Astrocyte (in vitro differentiated cells and primary cell): Measurements from ENCODE around the gene NOL4L. TPM values are rescaled to one million over a fixed set of nuclear protein-coding genes. Genes with fewer than 3 reads are reported as not detected.

Experiments used
- DNase-seq: peaks from one replicate; pipeline ENCODE4 v3.0.0-alpha.2; 2010; ENCODE audit warnings: low read depth
- FAIRE-seq: peaks from 2 replicates; lab custom pipeline; 2011; peaks lifted over from hg19 to GRCh38; lab: Jason Lieb, UNC
- H2AFZ ChIP-seq: 2 replicates; pipeline ENCODE4 v1.6.0; 2012; ENCODE audit warnings: low read depth, low read length, inconsistent platforms
- H3K27ac ChIP-seq: 2 replicates; pipeline ENCODE4 v1.5.1; 2011; ENCODE audit warnings: low read depth, low read length, inconsistent platforms
- H3K27me3 ChIP-seq: 2 replicates; pipeline ENCODE4 v1.6.0; 2011; ENCODE audit warnings: low read length, inconsistent platforms; ENCODE audit not compliant: insufficient read depth
- H3K36me3 ChIP-seq: 2 replicates; pipeline ENCODE4 v1.5.1; 2011; ENCODE audit warnings: low read length, inconsistent platforms; ENCODE audit not compliant: insufficient read depth
- H3K4me1 ChIP-seq: 2 replicates; pipeline ENCODE4 v1.5.1; 2011; ENCODE audit warnings: low read length, inconsistent platforms; ENCODE audit not compliant: insufficient read depth
- H3K4me2 ChIP-seq: 2 replicates; pipeline ENCODE4 v1.6.0; 2012; ENCODE audit warnings: low read length, inconsistent platforms
- H3K4me3 ChIP-seq: 2 replicates; pipeline ENCODE4 v1.5.1; 2011; ENCODE audit warnings: low read depth, mild to moderate bottlenecking, low read length, inconsistent platforms; ENCODE audit not compliant: insufficient read depth
- H3K79me2 ChIP-seq: 2 replicates; pipeline ENCODE4 v1.6.0; 2012; ENCODE audit warnings: mild to moderate bottlenecking, low read length, inconsistent platforms; ENCODE audit not compliant: insufficient read depth
- H3K9ac ChIP-seq: 2 replicates; pipeline ENCODE4 v1.6.0; 2012; ENCODE audit warnings: mild to moderate bottlenecking, low read length, inconsistent platforms
- H3K9me3 ChIP-seq: 2 replicates; pipeline ENCODE4 v1.5.1; 2012; ENCODE audit warnings: low read depth, mild to moderate bottlenecking, low read length, inconsistent platforms; ENCODE audit not compliant: insufficient read depth
- H4K20me1 ChIP-seq: 2 replicates; pipeline ENCODE4 v1.6.0; 2012; ENCODE audit warnings: low read length, inconsistent platforms; ENCODE audit not compliant: insufficient read depth
- H3K27ac Mint-ChIP-seq: one replicate; pipeline ENCODE4 v1.8.0; 2021; ENCODE audit warnings: mild to moderate bottlenecking, mixed read lengths; ENCODE audit not compliant: unreplicated experiment
- H3K27me3 Mint-ChIP-seq: one replicate; pipeline ENCODE4 v1.8.0; 2021; ENCODE audit warnings: low read depth, mixed read lengths; ENCODE audit not compliant: unreplicated experiment
- H3K36me3 Mint-ChIP-seq: one replicate; pipeline ENCODE4 v1.8.0; 2021; ENCODE audit warnings: low read depth, mixed read lengths; ENCODE audit not compliant: unreplicated experiment
- H3K4me1 Mint-ChIP-seq: one replicate; pipeline ENCODE4 v1.8.0; 2021; ENCODE audit warnings: low read depth, mixed read lengths; ENCODE audit not compliant: unreplicated experiment
- H3K4me3 Mint-ChIP-seq: one replicate; pipeline ENCODE4 v1.8.0; 2021; ENCODE audit warnings: mild to moderate bottlenecking, moderate library complexity, mixed read lengths; ENCODE audit not compliant: unreplicated experiment
- H3K9me3 Mint-ChIP-seq: one replicate; pipeline ENCODE4 v1.8.0; 2021; ENCODE audit warnings: mild to moderate bottlenecking, mixed read lengths; ENCODE audit not compliant: unreplicated experiment
- EZH2 ChIP-seq: IDR thresholded peaks from 2 replicates; pipeline ENCODE4 v1.6.1; 2012; ENCODE audit warnings: mild to moderate bottlenecking, low read length, inconsistent platforms; ENCODE audit not compliant: insufficient read depth
- total RNA-seq: library from RNA; stranded (reverse); gene quantifications from 2 replicates; pipeline ENCODE4 v1.2.1, GENCODE V29; 2021
- TF ChIP-seq, protein P1 (sequence below): IDR thresholded peaks from 2 replicates; pipeline ENCODE4 v1.5.1; 2011; ENCODE audit warnings: low read depth, mild to moderate bottlenecking, inconsistent platforms, low read length, moderate library complexity; ENCODE audit not compliant: insufficient read depth

Gene NOL4L
- total RNA-seq, 1 donor from 2014 or later = 35.5 TPM

DNA sequence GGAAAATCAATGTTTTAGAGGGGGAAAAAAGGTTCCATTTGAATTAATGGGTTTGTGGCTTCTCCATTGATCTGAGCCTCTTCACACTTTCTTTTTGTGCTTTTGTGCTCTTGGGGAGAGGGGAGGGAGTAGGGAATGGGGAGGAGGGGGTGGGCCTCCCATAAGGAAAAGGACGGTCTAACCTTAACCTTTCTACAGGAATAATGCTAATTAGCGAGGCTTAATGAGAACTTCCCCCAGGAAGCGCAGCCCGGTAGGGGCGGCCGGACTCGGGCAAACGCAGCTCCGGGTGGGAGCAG, 103.0 kb downstream of the NOL4L start:
- Histone ChIP-seq H3K9me3 (no peaks in the 10 kb centered on the region), H3K79me2 (peaks cover 58% of the 10 kb centered on the region), H3K4me3 (peak overlapping the region; percentile 72), H3K4me2 (peak overlapping the region; percentile 94), H3K9ac (peak overlapping the region; percentile 75), H3K4me1 (peaks cover 33% of the 10 kb centered on the region), H3K27ac (no peak overlapping the region), H3K27me3 (no peaks in the 10 kb centered on the region), H2AFZ (peak overlapping the region; percentile 38), H3K36me3 (no peaks in the 10 kb centered on the region), H4K20me1 (peaks cover 55% of the 10 kb centered on the region)
- Mint-ChIP-seq H3K36me3 (peaks cover 2% of the 10 kb centered on the region), H3K4me3 (peak overlapping the region; percentile 84), H3K9me3 (no peaks in the 10 kb centered on the region), H3K27me3 (no peaks in the 10 kb centered on the region), H3K4me1 (peaks cover 37% of the 10 kb centered on the region), H3K27ac (no peak overlapping the region)
- TF ChIP-seq, protein P1, sequence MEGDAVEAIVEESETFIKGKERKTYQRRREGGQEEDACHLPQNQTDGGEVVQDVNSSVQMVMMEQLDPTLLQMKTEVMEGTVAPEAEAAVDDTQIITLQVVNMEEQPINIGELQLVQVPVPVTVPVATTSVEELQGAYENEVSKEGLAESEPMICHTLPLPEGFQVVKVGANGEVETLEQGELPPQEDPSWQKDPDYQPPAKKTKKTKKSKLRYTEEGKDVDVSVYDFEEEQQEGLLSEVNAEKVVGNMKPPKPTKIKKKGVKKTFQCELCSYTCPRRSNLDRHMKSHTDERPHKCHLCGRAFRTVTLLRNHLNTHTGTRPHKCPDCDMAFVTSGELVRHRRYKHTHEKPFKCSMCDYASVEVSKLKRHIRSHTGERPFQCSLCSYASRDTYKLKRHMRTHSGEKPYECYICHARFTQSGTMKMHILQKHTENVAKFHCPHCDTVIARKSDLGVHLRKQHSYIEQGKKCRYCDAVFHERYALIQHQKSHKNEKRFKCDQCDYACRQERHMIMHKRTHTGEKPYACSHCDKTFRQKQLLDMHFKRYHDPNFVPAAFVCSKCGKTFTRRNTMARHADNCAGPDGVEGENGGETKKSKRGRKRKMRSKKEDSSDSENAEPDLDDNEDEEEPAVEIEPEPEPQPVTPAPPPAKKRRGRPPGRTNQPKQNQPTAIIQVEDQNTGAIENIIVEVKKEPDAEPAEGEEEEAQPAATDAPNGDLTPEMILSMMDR = no peak
- no peak for TF ChIP-seq EZH2
- FAIRE-seq = no peak
- DNase-seq = no peak

DNA sequence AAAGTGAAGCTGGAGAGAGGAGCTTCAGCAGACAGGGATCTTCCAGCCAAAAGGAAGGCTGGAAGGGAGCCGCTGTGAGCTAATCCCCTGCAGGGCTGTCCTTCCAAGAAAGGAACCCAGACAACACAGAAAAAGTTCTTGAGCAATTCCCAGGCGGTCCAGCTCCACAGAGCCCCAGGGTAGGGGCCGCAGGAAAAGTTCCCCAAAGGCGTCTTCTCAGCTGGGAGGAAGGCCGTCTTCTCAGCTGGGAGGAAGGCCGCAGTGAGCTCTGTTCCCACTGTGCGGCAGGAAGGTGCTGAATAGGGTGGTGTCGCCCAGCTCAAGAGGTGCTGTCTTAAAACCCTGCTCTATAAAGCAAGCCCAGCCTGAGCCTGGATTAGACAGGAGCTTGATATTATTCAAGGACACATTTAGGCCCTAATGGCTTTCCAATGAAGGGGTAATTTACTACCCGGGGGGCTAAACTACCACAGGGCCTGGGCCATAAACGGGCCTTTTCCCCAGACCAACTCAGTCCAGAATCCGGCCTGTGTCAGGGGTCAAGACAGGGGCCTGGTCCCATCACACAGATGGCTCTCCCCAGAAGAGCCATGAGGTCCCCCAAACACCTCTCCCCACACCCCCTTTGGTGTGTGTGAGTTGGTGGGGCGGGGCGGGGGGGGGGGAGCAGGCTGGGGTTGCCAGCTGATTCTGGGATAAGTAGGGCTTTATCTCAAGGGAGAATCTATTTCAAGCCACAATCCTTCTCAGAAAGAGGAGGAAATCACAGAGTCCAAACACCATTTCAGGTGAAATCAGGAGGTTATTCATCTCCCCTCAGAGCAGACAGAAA, 103.6 kb downstream of the NOL4L start:
- H3K4me3 Mint-ChIP-seq = peak overlapping the region; percentile 84
- Histone ChIP-seq H3K36me3 (no peaks in the 10 kb centered on the region), H3K27ac (no peak overlapping the region), H4K20me1 (peaks cover 60% of the 10 kb centered on the region), H3K27me3 (no peaks in the 10 kb centered on the region), H3K9ac (peak overlapping the region; percentile 75), H2AFZ (no peak overlapping the region), H3K4me3 (peak overlapping the region; percentile 72), H3K9me3 (no peaks in the 10 kb centered on the region), H3K4me2 (peak overlapping the region; percentile 94), H3K4me1 (peaks cover 39% of the 10 kb centered on the region), H3K79me2 (peaks cover 63% of the 10 kb centered on the region)
- FAIRE-seq (no peak), DNase-seq (no peak)
- TF ChIP-seq, protein P1 = no peak
- TF ChIP-seq EZH2 = no peak
- H3K9me3 Mint-ChIP-seq = no peaks in the 10 kb centered on the region
- peaks cover 2% of the 10 kb centered on the region for H3K36me3 Mint-ChIP-seq
- H3K27ac Mint-ChIP-seq = peak overlapping the region; percentile 58
- no peaks in the 10 kb centered on the region for H3K27me3 Mint-ChIP-seq
- H3K4me1 Mint-ChIP-seq = peaks cover 39% of the 10 kb centered on the region
